MM.1S (cell line): ENCODE results near the gene PEX14.

Source experiments
- EZH2 ChIP-seq: fragments of 300-600 bp; sonication (generic); optimal IDR thresholded peaks from 2 replicates; pipeline ENCODE3; 2017; ENCODE audit warnings: low read depth, mild to moderate bottlenecking, antibody characterized with exemption, low read length, mixed read lengths
- EZH2phosphoT487 ChIP-seq: fragments of 300-600 bp; sonication (generic); IDR thresholded peaks from 2 replicates; pipeline ENCODE4 v1.6.1; 2018; ENCODE audit warnings: antibody characterized with exemption, low read length

DNA sequence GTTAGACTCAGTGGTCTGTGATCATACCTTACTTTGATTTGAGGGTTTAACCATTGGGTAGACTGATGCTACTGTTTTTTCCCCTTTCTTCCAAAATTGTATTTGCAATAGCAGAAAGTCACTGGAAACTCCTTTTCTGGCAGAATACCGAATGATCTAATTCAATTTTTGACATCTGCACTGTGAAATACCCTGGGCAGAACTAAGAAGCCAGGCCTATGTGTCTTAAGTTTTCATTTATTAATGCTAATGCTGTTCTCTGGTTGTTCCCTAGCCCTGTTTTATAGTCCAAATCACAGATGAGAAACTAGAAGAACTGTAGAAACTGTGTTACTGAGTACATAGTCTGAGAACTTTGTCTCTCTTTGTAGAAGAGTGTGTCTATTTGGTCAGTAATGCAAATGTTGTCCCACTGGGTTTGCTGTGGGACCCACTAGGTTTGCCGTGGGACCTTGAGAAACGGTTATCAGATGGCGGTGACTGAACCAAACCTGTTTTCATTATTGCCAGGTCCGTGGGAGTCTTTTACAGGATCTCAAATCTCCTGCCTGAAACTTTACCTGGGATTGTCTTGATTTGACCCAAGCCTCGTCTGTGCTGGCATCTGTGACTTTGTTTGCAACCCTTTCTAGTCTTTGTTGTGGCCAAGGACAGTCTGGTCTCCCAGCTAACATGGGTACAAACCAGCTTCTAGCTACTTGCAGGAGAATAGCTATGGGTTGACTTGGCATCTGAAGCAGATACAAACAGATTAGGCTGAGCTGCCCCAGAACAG is 41.4 kb downstream of the PEX14 start:
- TF ChIP-seq EZH2 (no peak), EZH2phosphoT487 (no peak)
